OCI-LY3 (cell line): ENCODE results near the gene MYO1G.
A peak's percentile ranks its signal among the peaks of the same experiment; 100 is the strongest.

Source experiments
- H2AFZ ChIP-seq: fragments of 200-600, 300-600 bp; shearing (Covaris generic); 2 replicates; pipeline ENCODE4 v1.6.0; 2014; ENCODE audit warnings: antibody characterized with exemption, low read depth, low read length
- H3K27ac ChIP-seq: fragments of 200-600, 300-600 bp; sonication (generic); 2 replicates; pipeline ENCODE4 v1.5.1; 2014; ENCODE audit warnings: mild to moderate bottlenecking, low read length, moderate library complexity, mixed read lengths
- H3K27me3 ChIP-seq: fragments of 200-600, 300-600 bp; sonication (generic); 2 replicates; pipeline ENCODE4 v1.6.1; 2014; ENCODE audit warnings: low read depth, low read length, mixed read lengths
- H3K36me3 ChIP-seq: fragments of 200-600, 300-600 bp; sonication (generic); replicated peaks from 2 replicates; pipeline ENCODE3; 2014; ENCODE audit warnings: low read depth, low read length, mixed read lengths
- H3K4me1 ChIP-seq: fragments of 300-600, 200-600 bp; sonication (generic); 2 replicates; pipeline ENCODE4 v1.6.1; 2014; ENCODE audit warnings: low read length, mixed read lengths
- H3K4me2 ChIP-seq: fragments of 200-600, 300-600 bp; sonication (generic); 2 replicates; pipeline ENCODE4 v1.6.1; 2014; ENCODE audit warnings: low read length, mixed read lengths
- H3K4me3 ChIP-seq: fragments of 300-600, 200-600 bp; sonication (generic); 2 replicates; pipeline ENCODE4 v1.5.1; 2014; ENCODE audit warnings: antibody characterized with exemption, mild to moderate bottlenecking, low read length, moderate library complexity
- H3K79me2 ChIP-seq: fragments of 300-600, 200-600 bp; shearing (Covaris generic); 2 replicates; pipeline ENCODE4 v1.6.1; 2014; ENCODE audit warnings: mild to moderate bottlenecking, low read length, mixed read lengths
- H3K9ac ChIP-seq: fragments of 300-600, 200-600 bp; shearing (Covaris generic); 2 replicates; pipeline ENCODE4 v1.6.0; 2014; ENCODE audit warnings: mild to moderate bottlenecking, low read length, moderate library complexity
- H3K9me3 ChIP-seq: fragments of 200-600, 300-600 bp; shearing (Covaris generic); 2 replicates; pipeline ENCODE4 v1.6.1; 2014; ENCODE audit warnings: low read length, mixed read lengths; ENCODE audit not compliant: insufficient read depth
- H4K20me1 ChIP-seq: fragments of 200-600, 300-600 bp; sonication (generic); 2 replicates; pipeline ENCODE4 v1.6.1; 2016; ENCODE audit warnings: low read length, mixed read lengths; ENCODE audit not compliant: insufficient read depth
- EZH2phosphoT487 ChIP-seq: fragments of 200-600 bp; shearing (Covaris generic); IDR thresholded peaks from 2 replicates; pipeline ENCODE4 v1.6.1; 2018; ENCODE audit warnings: antibody characterized with exemption, mixed run types, low read depth
- TF ChIP-seq, protein P1 (sequence below): fragments of 200-600, 300-600 bp; sonication (generic); IDR thresholded peaks from 2 replicates; pipeline ENCODE4 v1.5.1; 2014; ENCODE audit warnings: antibody characterized with exemption, low read length, low read depth

The MYO1G gene

DNA sequence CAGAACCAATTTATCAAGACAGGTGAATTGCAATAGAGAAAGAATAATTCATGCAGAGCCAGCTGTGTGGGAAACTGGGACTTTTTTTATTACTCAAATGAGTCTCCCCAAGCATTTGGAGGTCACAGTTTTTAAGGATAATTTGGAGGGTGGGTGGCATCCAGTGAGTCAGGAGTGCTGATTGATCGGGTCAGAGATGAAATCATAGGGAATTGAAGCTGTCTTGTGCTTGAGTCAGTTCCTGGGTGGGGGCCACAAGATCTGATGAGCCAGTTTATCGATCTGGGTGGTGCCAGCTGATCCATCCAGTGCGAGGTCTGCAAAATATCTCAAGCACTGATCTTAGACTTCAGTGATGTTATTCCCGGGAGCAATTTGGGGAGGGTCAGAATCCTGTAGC, 9.9 kb upstream of the MYO1G start:
- peaks cover 18% of the 10 kb centered on the region for H4K20me1 ChIP-seq
- TF ChIP-seq, protein P1, sequence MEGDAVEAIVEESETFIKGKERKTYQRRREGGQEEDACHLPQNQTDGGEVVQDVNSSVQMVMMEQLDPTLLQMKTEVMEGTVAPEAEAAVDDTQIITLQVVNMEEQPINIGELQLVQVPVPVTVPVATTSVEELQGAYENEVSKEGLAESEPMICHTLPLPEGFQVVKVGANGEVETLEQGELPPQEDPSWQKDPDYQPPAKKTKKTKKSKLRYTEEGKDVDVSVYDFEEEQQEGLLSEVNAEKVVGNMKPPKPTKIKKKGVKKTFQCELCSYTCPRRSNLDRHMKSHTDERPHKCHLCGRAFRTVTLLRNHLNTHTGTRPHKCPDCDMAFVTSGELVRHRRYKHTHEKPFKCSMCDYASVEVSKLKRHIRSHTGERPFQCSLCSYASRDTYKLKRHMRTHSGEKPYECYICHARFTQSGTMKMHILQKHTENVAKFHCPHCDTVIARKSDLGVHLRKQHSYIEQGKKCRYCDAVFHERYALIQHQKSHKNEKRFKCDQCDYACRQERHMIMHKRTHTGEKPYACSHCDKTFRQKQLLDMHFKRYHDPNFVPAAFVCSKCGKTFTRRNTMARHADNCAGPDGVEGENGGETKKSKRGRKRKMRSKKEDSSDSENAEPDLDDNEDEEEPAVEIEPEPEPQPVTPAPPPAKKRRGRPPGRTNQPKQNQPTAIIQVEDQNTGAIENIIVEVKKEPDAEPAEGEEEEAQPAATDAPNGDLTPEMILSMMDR = no peak
- TF ChIP-seq EZH2phosphoT487 = no peak
- H3K4me2 ChIP-seq = no peak overlapping the region
- H3K36me3 ChIP-seq = peaks cover 25% of the 10 kb centered on the region
- no peaks in the 10 kb centered on the region for H3K27me3 ChIP-seq
- H3K4me3 ChIP-seq = no peak overlapping the region
- H3K9me3 ChIP-seq = no peaks in the 10 kb centered on the region
- no peak overlapping the region for H3K9ac ChIP-seq
- no peak overlapping the region for H3K27ac ChIP-seq
- peaks cover 34% of the 10 kb centered on the region for H3K79me2 ChIP-seq
- H3K4me1 ChIP-seq = peaks cover 21% of the 10 kb centered on the region
- H2AFZ ChIP-seq = no peak overlapping the region

DNA sequence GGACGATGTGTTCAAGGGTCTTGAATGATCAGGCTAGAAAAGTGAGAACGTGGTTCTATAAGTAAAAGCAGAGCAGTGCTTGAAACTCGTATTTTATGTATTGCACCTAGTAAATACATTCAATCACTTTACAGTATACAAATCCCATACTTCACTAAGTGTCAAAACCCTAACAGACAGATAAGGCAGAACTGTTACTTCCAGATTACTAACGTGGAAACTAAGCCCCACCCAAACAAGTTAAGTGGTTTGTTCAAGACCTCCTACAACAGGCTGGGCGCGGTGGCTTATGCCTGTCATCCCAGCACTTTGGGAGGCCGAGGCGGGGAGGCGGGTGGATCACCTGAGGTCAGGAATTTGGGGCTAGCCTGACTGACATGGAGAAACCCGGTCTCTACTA, 9.2 kb upstream of the MYO1G start:
- Histone ChIP-seq H3K4me1 (peaks cover 28% of the 10 kb centered on the region), H3K79me2 (peaks cover 42% of the 10 kb centered on the region), H3K4me3 (no peak overlapping the region), H4K20me1 (peaks cover 24% of the 10 kb centered on the region), H3K27me3 (no peaks in the 10 kb centered on the region), H2AFZ (no peak overlapping the region), H3K36me3 (peaks cover 32% of the 10 kb centered on the region), H3K4me2 (peak overlapping the region; percentile 92; the same call in 1 of the 2 replicates), H3K9ac (no peak overlapping the region), H3K9me3 (no peaks in the 10 kb centered on the region), H3K27ac (no peak overlapping the region)
- TF ChIP-seq, protein P1 = no peak
- TF ChIP-seq EZH2phosphoT487 = no peak

DNA sequence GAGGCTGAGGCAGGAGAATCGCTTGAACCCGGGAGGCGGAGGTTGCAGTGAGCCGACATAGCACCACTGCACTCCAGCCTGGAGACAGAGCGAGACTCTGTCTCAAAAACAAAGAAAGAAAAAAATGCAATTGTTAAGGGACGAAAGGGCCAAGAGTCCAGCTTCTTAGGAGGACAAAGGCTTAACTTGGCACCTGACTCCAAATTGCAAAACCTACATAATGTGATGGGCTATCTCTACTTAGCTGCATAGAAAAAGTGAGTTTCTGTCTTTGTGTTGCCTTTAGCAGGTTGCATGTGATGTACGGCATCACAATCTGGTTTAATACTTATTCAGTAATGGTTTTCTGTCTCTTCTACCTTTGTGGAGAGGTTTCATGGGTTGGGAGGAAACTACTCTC, 8.6 kb upstream of the MYO1G start:
- Histone ChIP-seq H3K36me3 (peaks cover 37% of the 10 kb centered on the region), H3K79me2 (peaks cover 42% of the 10 kb centered on the region), H3K4me2 (peak overlapping the region; percentile 92), H3K4me3 (peak overlapping the region; percentile 90), H3K27me3 (no peaks in the 10 kb centered on the region), H3K27ac (no peak overlapping the region), H2AFZ (no peak overlapping the region), H3K9ac (no peak overlapping the region; the same call in 1 of the 2 replicates), H4K20me1 (peaks cover 26% of the 10 kb centered on the region), H3K4me1 (peaks cover 34% of the 10 kb centered on the region), H3K9me3 (no peaks in the 10 kb centered on the region)
- TF ChIP-seq EZH2phosphoT487 = no peak
- TF ChIP-seq, protein P1 = no peak

DNA sequence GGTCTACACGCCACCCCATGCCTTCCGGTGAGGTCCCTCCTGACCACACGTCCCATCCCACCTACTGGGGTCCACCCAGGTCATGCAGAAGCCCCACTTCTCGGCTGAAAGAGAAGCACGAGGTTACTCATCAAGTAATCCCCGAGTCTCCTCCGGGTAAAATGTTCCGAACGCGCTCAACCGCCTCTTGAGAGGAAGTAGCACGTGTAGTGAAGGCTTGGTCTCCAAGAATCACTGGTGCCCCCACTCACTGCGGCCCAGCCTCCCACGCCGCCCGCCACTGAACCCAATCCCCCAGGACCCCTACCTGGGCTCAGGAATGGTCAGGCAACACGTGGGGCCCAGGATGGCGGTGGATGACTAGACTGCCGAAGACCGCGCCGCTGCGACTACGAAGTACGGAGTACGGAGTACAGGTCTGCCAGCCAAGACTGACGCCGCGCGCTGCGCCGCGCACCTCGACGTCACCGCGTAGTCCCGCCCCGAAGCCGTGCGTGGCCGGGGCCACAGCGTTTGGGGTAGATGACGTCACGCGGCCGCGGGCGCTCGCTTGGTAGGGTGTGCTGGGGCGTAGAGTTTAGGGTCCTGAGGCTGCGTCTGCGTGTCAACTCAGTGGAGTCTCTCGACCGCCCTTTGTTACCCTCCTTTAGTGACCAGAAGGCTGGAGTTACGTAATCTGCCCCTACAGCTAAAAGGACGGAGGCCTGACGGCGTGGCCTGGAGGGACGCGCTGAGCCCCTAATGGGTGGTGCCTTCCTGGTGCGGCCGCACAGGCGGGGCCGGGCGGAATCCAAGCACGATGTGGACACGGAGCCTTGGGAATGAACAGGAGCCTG, 7.6 kb upstream of the MYO1G start:
- H3K9ac ChIP-seq = peak overlapping the region; percentile 97
- H3K27ac ChIP-seq = peak overlapping the region; percentile 64
- TF ChIP-seq EZH2phosphoT487 = no peak
- TF ChIP-seq, protein P1 = no peak
- H3K36me3 ChIP-seq = peaks cover 42% of the 10 kb centered on the region
- H3K4me3 ChIP-seq = peak overlapping the region; percentile 90
- H2AFZ ChIP-seq = peak overlapping the region; percentile 85; the same call in 1 of the 2 replicates
- no peaks in the 10 kb centered on the region for H3K27me3 ChIP-seq
- peaks cover 26% of the 10 kb centered on the region for H4K20me1 ChIP-seq
- peak overlapping the region; percentile 92 for H3K4me2 ChIP-seq
- peaks cover 42% of the 10 kb centered on the region for H3K79me2 ChIP-seq
- peaks cover 38% of the 10 kb centered on the region for H3K4me1 ChIP-seq
- H3K9me3 ChIP-seq = no peaks in the 10 kb centered on the region
